Loucy (cell line): Measurements from ENCODE around the gene SORBS1.
"Not testable (repeated sequence)": the region's sequence is repeated elsewhere in the genome, so short reads cannot be mapped to it uniquely, and the experiment has no call there.

Source experiments
- H2AFZ ChIP-seq: fragments of 200-600 bp; sonication (generic); 2 replicates; pipeline ENCODE4 v1.6.0; 2016; ENCODE audit warnings: antibody characterized with exemption, mild to moderate bottlenecking, low read length, moderate library complexity
- H3F3A ChIP-seq: fragments of 200-600 bp; 2 replicates; pipeline ENCODE4 v1.6.0; 2016; ENCODE audit warnings: antibody characterized with exemption, low read depth, mild to moderate bottlenecking
- H3K27me3 ChIP-seq: fragments of 200-600 bp; sonication (generic); 2 replicates; pipeline ENCODE4 v1.6.1; 2014; ENCODE audit warnings: low read length, mild to moderate bottlenecking; ENCODE audit not compliant: insufficient read depth, poor library complexity, severe bottlenecking
- H3K36me3 ChIP-seq: fragments of 200-600 bp; sonication (generic); 2 replicates; pipeline ENCODE4 v1.6.1; 2016; ENCODE audit warnings: low read length; ENCODE audit not compliant: insufficient read depth
- H3K4me1 ChIP-seq: fragments of 200-600 bp; sonication (generic); 2 replicates; pipeline ENCODE4 v1.5.1; 2014; ENCODE audit warnings: low read length, mild to moderate bottlenecking; ENCODE audit not compliant: insufficient read depth, poor library complexity, severe bottlenecking
- H3K4me2 ChIP-seq: fragments of 200-600 bp; sonication (generic); 2 replicates; pipeline ENCODE4 v1.6.0; 2014; ENCODE audit warnings: antibody characterized with exemption, low read length, low read depth, mild to moderate bottlenecking; ENCODE audit not compliant: poor library complexity, severe bottlenecking
- H3K4me3 ChIP-seq: fragments of 200-600 bp; sonication (generic); 2 replicates; pipeline ENCODE4 v1.5.1; 2014; ENCODE audit warnings: low read length, mild to moderate bottlenecking, mixed read lengths; ENCODE audit not compliant: poor library complexity, severe bottlenecking
- H3K79me2 ChIP-seq: fragments of 200-600 bp; sonication (generic); 2 replicates; pipeline ENCODE4 v1.6.1; 2014; ENCODE audit warnings: low read length; ENCODE audit not compliant: insufficient read depth
- H3K9ac ChIP-seq: fragments of 200-600 bp; sonication (generic); 2 replicates; pipeline ENCODE4 v1.6.0; 2014; ENCODE audit warnings: mild to moderate bottlenecking, low read depth, low read length, moderate library complexity; ENCODE audit not compliant: poor library complexity, severe bottlenecking
- H3K9me2 ChIP-seq: fragments of 200-600 bp; sonication (generic); replicated peaks from 2 replicates; pipeline ENCODE4 v1.6.1; 2016; ENCODE audit warnings: low read depth, low read length, mixed read lengths
- H3K9me3 ChIP-seq: fragments of 200-600 bp; sonication (generic); 2 replicates; pipeline ENCODE4 v1.6.1; 2014; ENCODE audit warnings: mild to moderate bottlenecking, antibody characterized with exemption, low read length, low read depth; ENCODE audit not compliant: insufficient read depth
- H4K20me1 ChIP-seq: fragments of 200-600 bp; sonication (generic); 2 replicates; pipeline ENCODE4 v1.6.0; 2014; ENCODE audit warnings: antibody characterized with exemption, low read length, mild to moderate bottlenecking; ENCODE audit not compliant: insufficient read depth, poor library complexity, severe bottlenecking
- CTCF ChIP-seq: fragments of 200-600 bp; sonication (generic); conservative IDR thresholded peaks from 2 replicates; pipeline ENCODE4 v1.5.1; 2014; ENCODE audit warnings: mild to moderate bottlenecking, antibody characterized with exemption, low read length
- EZH2phosphoT487 ChIP-seq: fragments of 200-600 bp; IDR thresholded peaks from 2 replicates; pipeline ENCODE4 v1.6.1; 2018; ENCODE audit warnings: antibody characterized with exemption, mild to moderate bottlenecking, moderate library complexity, borderline replicate concordance

Gene SORBS1

GRCh38 chr10:95350219-95350829 is 210.8 kb downstream of the SORBS1 start:
- H3K36me3 ChIP-seq: no peaks in the 10 kb centered on the region
- H3K9me2 ChIP-seq: no peaks in the 10 kb centered on the region
- H3K4me1 ChIP-seq: peaks cover 6% of the 10 kb centered on the region
- no peaks in the 10 kb centered on the region for H3K79me2 ChIP-seq
- H3K9ac ChIP-seq: no peak overlapping the region
- H3F3A ChIP-seq: no peaks in the 10 kb centered on the region
- H2AFZ ChIP-seq: no peak overlapping the region
- no peaks in the 10 kb centered on the region for H3K9me3 ChIP-seq
- H3K4me2 ChIP-seq: no peak overlapping the region
- no peaks in the 10 kb centered on the region for H4K20me1 ChIP-seq
- no peaks in the 10 kb centered on the region for H3K27me3 ChIP-seq
- TF ChIP-seq CTCF: no peak
- TF ChIP-seq EZH2phosphoT487: no peak
- no peak overlapping the region for H3K4me3 ChIP-seq

GRCh38 chr10:95347402-95347766 is 213.8 kb downstream of the SORBS1 start:
- H3K4me3 ChIP-seq, H2AFZ ChIP-seq, H3K9me3 ChIP-seq, H4K20me1 ChIP-seq, H3K4me1 ChIP-seq, H3K9me2 ChIP-seq, H3K27me3 ChIP-seq, H3K4me2 ChIP-seq, H3K79me2 ChIP-seq, H3K9ac ChIP-seq, H3K36me3 ChIP-seq, H3F3A ChIP-seq: not testable (repeated sequence)

- no peaks in the 10 kb centered on the region for H3K36me3 ChIP-seq
- no peaks in the 10 kb centered on the region for H3K79me2 ChIP-seq
- no peaks in the 10 kb centered on the region for H3K9me2 ChIP-seq
- H3K4me1 ChIP-seq: peaks cover 6% of the 10 kb centered on the region
- TF ChIP-seq EZH2phosphoT487: no peak
- no peaks in the 10 kb centered on the region for H4K20me1 ChIP-seq
- no peak overlapping the region for H3K4me2 ChIP-seq
- H3K4me3 ChIP-seq: no peak overlapping the region
- no peak overlapping the region for H3K9ac ChIP-seq
- H3F3A ChIP-seq: no peaks in the 10 kb centered on the region
- no peak overlapping the region for H2AFZ ChIP-seq
- no peaks in the 10 kb centered on the region for H3K9me3 ChIP-seq
- no peaks in the 10 kb centered on the region for H3K27me3 ChIP-seq
Observed at GRCh38 chr10:95346715-95347401, 214.3 kb downstream of the SORBS1 start.

GRCh38 chr10:95343573-95343972 is 217.6 kb downstream of the SORBS1 start:
- no peaks in the 10 kb centered on the region for H3K79me2 ChIP-seq
- TF ChIP-seq EZH2phosphoT487 (no peak), CTCF (no peak)
- no peaks in the 10 kb centered on the region for H3K27me3 ChIP-seq
- H3K4me2 ChIP-seq: no peak overlapping the region
- no peaks in the 10 kb centered on the region for H3K36me3 ChIP-seq
- H3K9ac ChIP-seq: no peak overlapping the region
- H3F3A ChIP-seq: no peaks in the 10 kb centered on the region
- H3K9me3 ChIP-seq: no peaks in the 10 kb centered on the region
- no peaks in the 10 kb centered on the region for H4K20me1 ChIP-seq
- H2AFZ ChIP-seq: no peak overlapping the region
- H3K9me2 ChIP-seq: no peaks in the 10 kb centered on the region
- H3K4me1 ChIP-seq: peaks cover 6% of the 10 kb centered on the region
- no peak overlapping the region for H3K4me3 ChIP-seq
